ENCODE data around the gene ANTXR1. TPM values are rescaled to one million over a fixed set of nuclear protein-coding genes. Genes with fewer than 3 reads are reported as not detected.
A peak's percentile ranks its signal among the peaks of the same experiment; 100 is the strongest.

Gene ANTXR1
- total RNA-seq, 4 donors from 2014 or later = 63.0 to 134 (median 113) TPM

- no peaks in the 10 kb centered on the region for H3K27me3 ChIP-seq
- no peak for TF ChIP-seq CTCF (IDR thresholded peaks at IDR 0.05)
- TF ChIP-seq POLR2A (IDR thresholded peaks at IDR 0.05) = no peak
- no peaks in the 10 kb centered on the region for H3K9me3 ChIP-seq
- no peak overlapping the region for H3K4me3 ChIP-seq
- intact Hi-C loops (cut with DNase I; ENCODE audit: low total_unique reads) = no loop called here
- H3K36me3 ChIP-seq = no peaks in the 10 kb centered on the region
- no peak for DNase-seq
- H3K27ac ChIP-seq = no peak overlapping the region
- H3K4me1 ChIP-seq = peaks cover 0 to 5% of the 10 kb centered on the region in 2 donors
These were observed 9.6 kb downstream of the ANTXR1 start for GRCh38 chr2:69022548-69022947.

GRCh38 chr2:69023236-69023635 is 10.3 kb downstream of the ANTXR1 start:
- TF ChIP-seq POLR2A (IDR thresholded peaks at IDR 0.05) = no peak
- no peaks in the 10 kb centered on the region for H3K36me3 ChIP-seq
- no peaks in the 10 kb centered on the region for H3K27me3 ChIP-seq
- intact Hi-C loops (cut with DNase I; ENCODE audit: low total_unique reads) = no loop called here
- H3K4me3 ChIP-seq = no peak overlapping the region
- DNase-seq = no peak
- peaks cover 0 to 5% of the 10 kb centered on the region in 2 donors for H3K9me3 ChIP-seq
- H3K27ac ChIP-seq = no peak overlapping the region
- peaks cover 0 to 5% of the 10 kb centered on the region in 2 donors for H3K4me1 ChIP-seq

GRCh38 chr2:69026026-69026425 is 13.0 kb downstream of the ANTXR1 start:
- Histone ChIP-seq H3K36me3 (no peaks in the 10 kb centered on the region), H3K27me3 (no peaks in the 10 kb centered on the region), H3K4me3 (no peak overlapping the region), H3K4me1 (peaks cover 0 to 5% of the 10 kb centered on the region in 2 donors), H3K27ac (peak overlapping the region in 1 of 2 donors; percentile 34), H3K9me3 (peaks cover 0 to 5% of the 10 kb centered on the region in 2 donors)
- DNase-seq = no peak
- peak in 3 of 4 experiments; percentile 26 to 57 (median 46) for TF ChIP-seq CTCF (IDR thresholded peaks at IDR 0.05)
- TF ChIP-seq POLR2A (IDR thresholded peaks at IDR 0.05) = no peak
- intact Hi-C loops (cut with DNase I; ENCODE audit: low total_unique reads) = no loop called here

- no peak for DNase-seq
- no peaks in the 10 kb centered on the region for H3K27me3 ChIP-seq
- H3K4me1 ChIP-seq = peaks cover 0 to 5% of the 10 kb centered on the region in 2 donors
- intact Hi-C loops (cut with DNase I; ENCODE audit: low total_unique reads) = no loop called here
- H3K27ac ChIP-seq = no peak overlapping the region
- TF ChIP-seq POLR2A (IDR thresholded peaks at IDR 0.05) (no peak), CTCF (IDR thresholded peaks at IDR 0.05) (no peak)
- peaks cover 0 to 5% of the 10 kb centered on the region in 2 donors for H3K9me3 ChIP-seq
- H3K36me3 ChIP-seq = no peaks in the 10 kb centered on the region
- H3K4me3 ChIP-seq = no peak overlapping the region
These were observed 13.9 kb downstream of the ANTXR1 start for GRCh38 chr2:69026691-69027459.

- no peaks in the 10 kb centered on the region for H3K27me3 ChIP-seq
- peaks cover 0 to 5% of the 10 kb centered on the region in 2 donors for H3K4me1 ChIP-seq
- H3K4me3 ChIP-seq = no peak overlapping the region
- DNase-seq = no peak
- peaks cover 0 to 5% of the 10 kb centered on the region in 2 donors for H3K9me3 ChIP-seq
- TF ChIP-seq CTCF (IDR thresholded peaks at IDR 0.05) (no peak), POLR2A (IDR thresholded peaks at IDR 0.05) (no peak)
- no peaks in the 10 kb centered on the region for H3K36me3 ChIP-seq
- H3K27ac ChIP-seq = peak overlapping the region in 1 of 2 donors; percentile 22
- intact Hi-C loops (cut with DNase I; ENCODE audit: low total_unique reads) = no loop called here
These were observed 17.9 kb downstream of the ANTXR1 start for GRCh38 chr2:69030800-69031428.

Data from uterus (tissue), 4 donors.